ENCODE results near the gene CASK. TPM values are rescaled to one million over a fixed set of nuclear protein-coding genes. Genes with fewer than 3 reads are reported as not detected.

The CASK gene
- 1 to 10 TPM; 5.5 to 8.5 (median 6.9) TPM for polyA plus RNA-seq

DNA sequence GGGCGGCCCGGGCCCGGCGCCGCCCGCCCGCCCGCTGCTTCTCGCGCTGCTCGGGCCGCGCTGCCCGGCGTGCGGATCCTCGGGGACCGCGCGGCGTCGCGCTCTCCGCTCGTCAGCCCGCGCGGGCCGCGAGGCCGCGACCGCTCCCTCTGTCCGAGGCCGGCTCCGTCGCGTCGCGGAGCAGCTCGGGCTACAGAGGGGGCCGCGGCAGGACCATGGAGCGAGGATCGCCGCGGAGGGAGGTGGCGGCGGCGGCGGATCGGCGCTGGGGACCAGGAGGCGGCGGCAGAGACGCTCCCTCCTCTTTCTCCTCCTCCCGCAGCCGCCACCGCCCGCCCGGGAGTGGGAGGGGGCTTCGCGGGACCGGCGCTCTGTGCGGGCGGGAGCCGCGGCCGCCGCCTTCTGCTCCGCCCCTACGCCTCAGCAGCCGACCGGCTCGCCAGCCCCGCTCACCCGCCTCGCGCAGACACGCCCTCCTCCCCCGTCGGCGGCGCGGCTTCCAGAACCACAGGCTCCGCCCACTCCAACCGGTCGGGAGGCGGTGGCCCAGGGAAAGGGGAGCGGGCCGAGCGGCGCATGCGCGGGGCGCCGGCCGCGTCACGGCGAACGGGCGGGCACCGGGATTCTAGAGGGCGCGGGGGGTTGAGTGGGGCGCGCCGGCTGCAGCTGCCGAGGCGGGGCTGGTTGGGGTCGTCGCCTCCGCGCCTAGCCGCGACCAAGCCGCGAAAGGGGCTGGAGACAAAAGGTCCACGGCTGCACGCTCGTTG lies at the start of gene CASK:
Gene CASK, minus strand, starts transcription at position 344 of the 767 bp plus-strand sequence. CDS start 566 bp downstream, outside the sequence.
- 0 to 33% (median 1%) methylated on average over 25 to 104 of the region's 123 CpGs for WGBS, 3 donors
- no peak within 1 kb of the TSS for H3K27ac ChIP-seq (ENCODE audit: low read depth, low read length)

DNA sequence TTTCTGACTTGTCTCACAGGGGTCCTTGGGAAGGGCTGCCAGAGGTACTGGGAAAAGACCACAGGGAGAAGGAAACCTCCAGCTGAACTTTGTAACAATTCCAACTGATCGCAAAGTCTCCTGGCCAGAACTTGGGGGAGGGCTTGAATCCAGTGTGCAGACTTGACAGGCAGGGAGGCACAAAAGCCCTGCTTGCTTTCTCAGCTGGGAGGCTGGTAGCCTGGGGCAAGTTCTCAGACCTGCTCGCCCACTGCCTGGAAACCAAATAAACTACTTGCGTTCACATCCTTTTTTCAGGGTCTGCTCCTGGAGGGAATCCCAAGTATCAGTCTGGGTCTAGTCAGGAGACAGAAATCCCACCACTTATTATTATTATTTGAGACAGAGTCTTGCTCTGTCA lies 48.0 kb upstream of the CASK start:
- 76 to 100% (median 77%) methylated on average over 3 of the region's 3 CpGs for WGBS, 3 donors
- H3K27ac ChIP-seq (ENCODE audit: low read depth, low read length) = no peak overlapping the region

DNA sequence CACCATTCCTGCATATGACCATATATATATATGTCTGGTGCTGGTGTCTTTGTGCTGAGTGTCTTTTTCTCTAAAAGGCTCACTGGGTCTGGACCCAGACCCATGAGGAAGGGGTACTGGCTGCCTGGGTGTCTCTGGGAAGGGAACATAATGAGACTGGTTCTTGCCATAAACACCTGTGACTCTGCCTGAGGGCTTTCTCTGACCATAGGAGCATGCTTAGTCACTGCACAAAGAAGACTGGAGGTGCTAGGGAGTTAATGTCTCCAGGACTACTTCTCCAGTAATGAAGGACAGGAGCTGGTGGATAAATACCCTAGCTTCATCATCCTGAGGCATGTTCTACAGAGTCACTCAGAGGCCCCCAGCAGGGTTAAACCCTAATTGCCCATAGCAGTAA lies 47.1 kb upstream of the CASK start:
- H3K27ac ChIP-seq (ENCODE audit: low read depth, low read length) = no peak overlapping the region

- H3K27ac ChIP-seq (ENCODE audit: low read depth, low read length) = no peak overlapping the region
Measured at GRCh38 chrX:41963348-41963747, 40.0 kb upstream of the CASK start.

DNA sequence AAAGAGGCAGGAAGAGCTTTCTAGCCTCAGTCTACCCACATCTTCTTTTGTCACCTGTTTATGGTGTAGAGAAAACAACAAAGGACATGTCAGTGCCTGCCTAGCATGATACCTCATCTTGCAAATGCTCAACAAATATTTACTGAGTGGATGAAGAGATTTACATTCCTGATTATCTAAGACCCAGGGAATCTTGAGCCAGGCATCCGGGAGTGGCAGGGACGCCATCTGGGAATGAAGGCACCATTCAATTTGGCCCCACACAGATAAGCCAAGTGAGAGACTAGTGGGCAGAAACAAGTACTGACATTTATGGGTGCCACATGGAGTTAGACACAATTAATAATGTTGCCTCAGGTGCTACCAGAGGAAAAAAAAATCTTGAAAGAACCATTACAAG lies 36.8 kb upstream of the CASK start:
- no peak overlapping the region for H3K27ac ChIP-seq (ENCODE audit: low read depth, low read length)
- 55 to 87% (median 87%) methylated on average over 2 of the region's 2 CpGs for WGBS, 3 donors

More at GRCh38 chrX:41963348-41963747, 40.0 kb upstream of the CASK start:
- 28 to 63% (median 53%) methylated on average over 3 of the region's 3 CpGs for WGBS, 3 donors

GRCh38 chrX:41958861-41959260 lies 35.5 kb upstream of the CASK start:
- H3K27ac ChIP-seq (ENCODE audit: low read depth, low read length) = no peak overlapping the region

DNA sequence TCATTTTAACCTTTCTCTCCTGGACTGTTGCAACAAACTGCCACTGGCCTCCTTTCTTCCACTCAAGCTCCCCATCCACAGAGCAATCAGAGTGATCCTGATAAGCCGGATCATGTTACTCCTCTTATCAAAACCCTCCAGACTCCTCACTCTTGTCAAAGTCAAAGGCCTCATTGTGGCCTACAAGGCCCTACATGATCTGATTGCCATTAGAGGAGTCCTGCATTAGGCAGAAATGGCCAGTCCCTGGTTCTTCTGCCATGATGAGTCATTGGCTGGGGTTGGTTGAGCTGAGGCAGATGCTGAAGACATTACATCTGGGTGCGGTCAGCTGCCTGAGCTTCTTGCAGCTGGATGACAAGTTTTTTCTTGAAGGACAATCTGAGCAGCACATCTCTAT lies 32.7 kb upstream of the CASK start:
- 75 to 95% (median 93%) methylated on average over 2 of the region's 2 CpGs for WGBS, 3 donors
- no peak overlapping the region for H3K27ac ChIP-seq (ENCODE audit: low read depth, low read length)

DNA sequence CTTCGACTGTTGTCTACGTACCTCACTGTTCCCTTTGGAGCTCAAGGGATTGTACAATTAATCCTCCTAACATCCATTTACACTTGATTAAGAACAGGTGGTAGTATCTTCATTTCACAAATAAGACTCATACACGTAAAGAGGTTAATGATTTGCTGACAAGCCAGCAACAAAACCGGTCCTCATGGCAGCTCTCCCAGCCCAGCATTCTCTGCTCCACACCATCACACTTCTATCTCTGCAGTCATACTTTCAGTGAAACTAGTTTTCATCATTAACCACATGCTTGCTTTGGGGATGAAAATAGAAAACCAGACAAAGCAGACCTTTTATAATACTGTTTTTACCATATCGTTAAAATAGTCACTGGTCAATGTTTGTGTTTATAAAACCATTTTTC lies 28.7 kb upstream of the CASK start:
- WGBS, 3 donors = 54 to 84% (median 71%) methylated on average over 5 of the region's 5 CpGs
- no peak overlapping the region for H3K27ac ChIP-seq (ENCODE audit: low read depth, low read length)

DNA sequence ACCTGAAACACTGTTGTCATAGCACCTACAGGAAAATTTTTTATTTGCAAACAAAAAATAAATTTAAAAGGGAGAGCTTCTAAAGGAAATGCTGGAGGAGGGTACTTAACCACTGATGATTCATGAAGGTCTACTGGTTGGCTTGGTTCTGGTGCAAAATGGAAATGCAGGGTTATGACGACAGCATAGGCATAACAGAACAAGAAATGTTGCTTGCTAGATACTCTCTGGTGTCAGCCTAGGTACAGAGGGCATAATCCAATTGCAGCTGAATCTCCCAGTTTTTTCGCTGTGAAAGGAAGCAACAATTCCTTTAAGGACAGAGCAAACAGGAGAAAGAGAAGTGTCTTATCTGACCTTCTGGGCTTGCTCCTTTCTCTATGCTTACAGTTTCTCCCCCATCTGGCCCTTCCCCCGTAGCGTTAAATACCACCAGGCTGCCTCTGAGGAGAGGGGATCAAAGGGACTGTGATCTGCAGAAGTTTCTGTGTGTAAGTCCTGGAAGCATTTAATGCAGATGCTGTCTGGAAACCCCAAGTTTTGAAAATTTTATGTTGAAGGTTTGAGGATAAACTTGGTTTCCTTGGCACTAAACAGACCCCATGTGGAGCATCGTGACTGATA lies 23.7 kb upstream of the CASK start:
- H3K27ac ChIP-seq (ENCODE audit: low read depth, low read length) = no peak overlapping the region
- 63 to 89% (median 81%) methylated on average over 5 of the region's 5 CpGs for WGBS, 3 donors

DNA sequence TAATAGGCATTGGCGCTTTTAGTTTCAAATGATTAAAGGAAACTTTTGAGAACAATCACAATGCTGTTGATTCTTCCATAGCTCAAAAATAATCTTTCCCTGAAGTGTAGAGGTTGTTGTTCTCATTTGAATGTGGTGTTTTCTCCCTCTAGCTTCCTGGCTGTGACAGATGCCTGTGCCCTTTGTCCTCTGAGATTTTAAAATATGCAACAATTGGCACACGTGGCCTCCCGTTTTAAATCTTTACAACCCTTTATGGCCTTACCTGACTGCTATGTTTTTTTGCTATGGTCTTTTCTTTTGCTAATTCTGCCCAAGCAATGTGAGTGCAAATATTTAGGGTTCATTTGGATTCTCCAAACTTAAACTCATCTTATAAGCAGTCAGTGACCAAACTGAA lies 22.9 kb upstream of the CASK start:
- H3K27ac ChIP-seq (ENCODE audit: low read depth, low read length) = no peak overlapping the region
- 36 to 81% (median 45%) methylated on average over 3 of the region's 3 CpGs for WGBS, 3 donors

DNA sequence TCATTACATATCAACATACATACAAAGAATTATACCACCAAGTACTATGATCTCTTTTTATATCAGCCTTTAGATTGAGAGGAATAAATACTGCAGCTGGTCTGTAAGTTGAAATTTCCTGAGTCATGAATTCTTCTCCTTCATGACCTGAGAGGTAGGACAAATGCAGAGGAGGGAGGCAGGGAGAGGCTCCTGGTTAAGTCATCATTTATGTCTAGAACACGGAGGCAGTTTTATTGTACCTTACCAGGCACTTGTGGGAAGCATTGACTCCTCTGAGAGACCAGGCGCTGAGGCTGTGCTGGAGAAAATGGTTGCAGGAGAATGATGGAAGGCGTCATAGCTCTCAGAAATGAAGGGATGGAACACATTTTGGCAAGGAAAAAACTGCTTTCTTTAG lies 12.5 kb upstream of the CASK start:
- H3K27ac ChIP-seq (ENCODE audit: low read depth, low read length) = no peak overlapping the region
- WGBS, 3 donors = 66 to 84% (median 84%) methylated on average over 3 of the region's 3 CpGs

DNA sequence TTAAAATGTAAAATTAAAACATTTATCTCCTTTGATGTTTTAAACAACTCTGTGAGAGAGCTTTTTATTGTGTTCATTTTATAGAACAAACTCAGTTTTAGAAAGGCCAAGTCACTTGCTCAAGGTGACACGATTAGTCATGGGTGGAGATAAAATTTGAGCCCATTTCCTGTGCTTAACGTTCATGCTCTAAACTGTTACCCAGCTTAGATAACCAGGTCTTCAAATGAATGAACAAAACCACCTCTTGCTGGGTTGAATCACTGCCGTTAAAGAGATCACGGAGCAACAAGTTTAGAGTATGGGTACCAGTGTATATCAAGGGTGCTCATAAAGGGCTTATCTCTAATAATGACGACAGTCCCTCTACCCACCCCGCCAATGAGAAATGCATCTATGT lies 10.2 kb upstream of the CASK start:
- 75 to 78% (median 76%) methylated on average over 6 of the region's 6 CpGs for WGBS, 3 donors
- no peak overlapping the region for H3K27ac ChIP-seq (ENCODE audit: low read depth, low read length)

DNA sequence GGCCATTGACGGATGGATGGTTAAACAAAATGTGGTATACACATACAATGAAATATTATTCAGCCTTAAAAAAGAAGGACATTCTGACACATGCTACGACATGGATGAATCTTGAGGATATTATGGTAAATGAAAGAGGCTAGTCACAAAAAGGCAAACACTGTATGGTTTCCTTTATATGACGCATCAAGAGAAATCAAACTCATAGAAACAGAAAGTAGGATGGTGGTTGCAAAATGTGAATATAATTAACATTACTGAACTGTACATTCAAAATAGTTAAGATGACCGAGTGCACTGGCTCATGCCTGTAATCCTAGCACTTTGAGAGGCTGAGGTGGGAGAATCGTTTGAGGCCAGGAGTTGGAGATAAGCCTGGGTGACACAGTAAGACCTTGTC lies 9.5 kb upstream of the CASK start:
- 91 to 94% (median 94%) methylated on average over 5 of the region's 5 CpGs for WGBS, 3 donors
- no peak overlapping the region for H3K27ac ChIP-seq (ENCODE audit: low read depth, low read length)

GRCh38 chrX:41931591-41931990 lies 8.2 kb upstream of the CASK start:
- H3K27ac ChIP-seq (ENCODE audit: low read depth, low read length) = no peak overlapping the region

GRCh38 chrX:41923978-41924683 lies 777 bp upstream of the CASK start:
- H3K27ac ChIP-seq (ENCODE audit: low read depth, low read length) = no peak overlapping the region
- WGBS, 3 donors = 1 to 26% (median 3%) methylated on average over 13 to 16 of the region's 16 CpGs

- H3K27ac ChIP-seq (ENCODE audit: low read depth, low read length) = no peak overlapping the region
- WGBS, 3 donors = 0 to 38% (median 0%) methylated on average over 24 to 45 of the region's 48 CpGs
Measured at GRCh38 chrX:41922431-41923151, 763 bp downstream of the CASK start.

DNA sequence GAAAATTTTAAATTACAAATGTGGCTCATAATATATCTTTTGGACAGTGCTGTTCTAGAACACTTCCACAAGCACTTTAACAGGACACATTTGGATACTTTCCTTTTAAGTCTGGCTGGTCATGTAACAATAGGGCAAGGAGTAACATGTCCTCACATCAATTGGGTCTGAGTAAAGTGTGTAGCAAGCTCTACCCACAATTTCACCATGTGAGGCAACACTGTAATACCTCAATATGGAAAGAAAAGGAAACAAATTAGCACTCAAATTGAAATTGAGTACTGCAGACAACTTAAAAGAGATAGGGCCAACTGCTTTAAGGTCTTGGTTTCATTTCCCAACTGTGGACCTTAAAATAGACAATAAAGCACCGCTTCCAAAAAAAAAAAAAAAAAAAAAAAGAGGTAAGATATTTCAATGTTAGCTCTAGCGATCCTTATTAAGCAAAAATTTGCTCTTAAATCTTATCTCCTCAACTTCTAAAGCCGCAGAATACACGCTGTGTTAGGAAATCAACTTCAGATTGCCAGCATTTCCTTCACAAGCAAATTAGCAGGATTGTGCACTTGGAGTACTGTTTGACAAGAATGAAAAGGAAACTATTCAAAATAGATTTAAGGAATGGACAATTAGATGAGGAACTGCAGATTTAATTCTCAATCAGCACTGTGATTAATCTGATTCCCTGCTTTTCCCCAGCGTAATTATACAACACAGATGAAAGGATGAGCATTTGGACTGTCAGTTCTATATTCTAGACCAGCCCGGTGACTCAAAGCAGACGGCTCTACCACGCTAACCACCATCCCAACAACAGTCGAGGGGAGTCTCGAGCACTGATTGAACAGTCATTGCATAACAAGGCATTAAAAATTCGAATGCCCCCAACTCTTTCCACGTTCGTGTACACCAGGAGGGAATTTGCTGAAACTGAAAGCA lies 1.6 kb downstream of the CASK start:
- WGBS, 3 donors = 0 to 28% (median 1%) methylated on average over 13 of the region's 13 CpGs

DNA sequence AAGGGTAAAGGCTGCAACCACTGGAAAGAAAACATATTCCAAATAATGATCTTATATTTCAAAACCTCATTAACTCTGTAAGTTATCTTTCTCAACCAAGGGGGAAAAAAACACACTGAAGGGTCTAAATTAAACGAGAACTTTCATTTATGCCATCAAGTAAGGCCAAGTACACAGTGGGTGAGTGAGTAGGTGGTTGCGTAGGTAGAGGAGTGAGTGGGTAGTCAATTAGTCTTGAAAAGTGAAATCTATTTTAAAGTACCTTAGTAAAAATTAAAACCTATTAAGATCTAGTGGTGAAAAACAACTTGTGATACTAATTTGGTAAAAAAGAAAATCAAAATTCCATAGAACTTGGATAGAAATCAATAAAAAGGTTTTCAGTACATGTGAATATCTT lies 3.5 kb downstream of the CASK start:
- WGBS, 3 donors = 78 to 88% (median 78%) methylated on average over 2 of the region's 2 CpGs
- no peak overlapping the region for H3K27ac ChIP-seq (ENCODE audit: low read depth, low read length)

More for the DNA sequence above, 1.6 kb downstream of the CASK start:
- no peak overlapping the region for H3K27ac ChIP-seq (ENCODE audit: low read depth, low read length)

Data from adipose tissue (tissue), 3 donors.